ENCODE results near the gene MAPK8.

- TF ChIP-seq ARNT (IDR thresholded peaks at IDR 0.05), result no peak
- no peak for TF ChIP-seq BHLHE40 (IDR thresholded peaks at IDR 0.05; ENCODE audit: borderline replicate concordance)
- TF ChIP-seq HDGF (IDR thresholded peaks at IDR 0.05; ENCODE audit: borderline replicate concordance), result no peak
- TF ChIP-seq ZNF384 (IDR thresholded peaks at IDR 0.05), result no peak
Observed at GRCh38 chr10:48464871-48465736, 158.6 kb downstream of the MAPK8 start.
